GM12801 (cell line): ENCODE results near the gene MAP3K5.

ENCODE experiments used
- TF ChIP-seq, protein P1 (sequence below): IDR thresholded peaks from one replicate; pipeline ENCODE4 v1.5.1; 2011; ENCODE audit warnings: control low read depth; ENCODE audit not compliant: insufficient read length; ENCODE audit errors: extremely low read depth

MAP3K5 gene

DNA sequence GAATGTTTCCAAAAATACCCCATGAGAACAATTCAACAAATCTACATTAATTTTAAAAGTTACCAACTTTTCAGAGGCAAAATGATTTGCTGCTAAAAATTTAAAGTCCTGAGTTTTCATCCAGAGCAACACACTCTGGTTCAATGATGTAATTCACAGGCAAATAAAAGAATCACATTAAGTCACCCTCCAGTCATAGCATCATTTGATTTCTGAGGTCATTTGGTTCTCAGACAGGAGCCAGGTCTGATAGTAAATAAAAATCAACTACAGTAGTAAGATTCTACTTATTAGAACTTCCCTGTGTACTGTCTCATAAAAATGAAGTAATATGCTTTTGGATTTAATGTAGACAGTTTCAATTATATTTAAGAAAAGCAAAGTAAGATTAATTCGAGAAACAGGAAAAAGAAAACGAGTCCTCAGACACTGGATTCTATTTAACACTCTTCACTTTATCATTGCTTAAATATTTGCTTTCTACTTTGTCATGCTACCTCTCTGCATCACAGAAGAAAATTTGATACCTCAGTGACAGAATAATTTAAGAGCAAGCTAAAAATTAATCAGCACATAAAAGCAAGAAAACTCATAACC lies 267.8 kb downstream of the MAP3K5 start:
- TF ChIP-seq, protein P1, sequence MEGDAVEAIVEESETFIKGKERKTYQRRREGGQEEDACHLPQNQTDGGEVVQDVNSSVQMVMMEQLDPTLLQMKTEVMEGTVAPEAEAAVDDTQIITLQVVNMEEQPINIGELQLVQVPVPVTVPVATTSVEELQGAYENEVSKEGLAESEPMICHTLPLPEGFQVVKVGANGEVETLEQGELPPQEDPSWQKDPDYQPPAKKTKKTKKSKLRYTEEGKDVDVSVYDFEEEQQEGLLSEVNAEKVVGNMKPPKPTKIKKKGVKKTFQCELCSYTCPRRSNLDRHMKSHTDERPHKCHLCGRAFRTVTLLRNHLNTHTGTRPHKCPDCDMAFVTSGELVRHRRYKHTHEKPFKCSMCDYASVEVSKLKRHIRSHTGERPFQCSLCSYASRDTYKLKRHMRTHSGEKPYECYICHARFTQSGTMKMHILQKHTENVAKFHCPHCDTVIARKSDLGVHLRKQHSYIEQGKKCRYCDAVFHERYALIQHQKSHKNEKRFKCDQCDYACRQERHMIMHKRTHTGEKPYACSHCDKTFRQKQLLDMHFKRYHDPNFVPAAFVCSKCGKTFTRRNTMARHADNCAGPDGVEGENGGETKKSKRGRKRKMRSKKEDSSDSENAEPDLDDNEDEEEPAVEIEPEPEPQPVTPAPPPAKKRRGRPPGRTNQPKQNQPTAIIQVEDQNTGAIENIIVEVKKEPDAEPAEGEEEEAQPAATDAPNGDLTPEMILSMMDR: no peak

DNA sequence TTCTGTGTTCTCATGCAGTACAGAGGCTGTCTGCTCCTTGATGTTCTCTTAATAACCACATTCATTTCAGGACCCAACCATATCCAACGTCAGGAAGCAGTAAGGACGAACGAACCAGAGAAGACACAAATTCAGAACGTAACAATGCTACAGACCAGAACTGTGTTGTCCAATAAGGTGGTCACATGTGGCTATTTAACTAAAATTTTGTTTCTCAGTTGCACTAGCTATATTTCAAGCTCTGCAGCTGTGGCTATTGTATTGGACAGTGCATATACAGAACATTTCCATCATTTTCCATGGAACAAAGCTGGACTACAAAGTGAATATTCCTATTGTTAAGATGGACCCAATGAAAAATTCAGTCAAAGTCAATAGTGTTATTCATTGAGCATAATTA lies 269.1 kb downstream of the MAP3K5 start:
- TF ChIP-seq, protein P1: no peak

DNA sequence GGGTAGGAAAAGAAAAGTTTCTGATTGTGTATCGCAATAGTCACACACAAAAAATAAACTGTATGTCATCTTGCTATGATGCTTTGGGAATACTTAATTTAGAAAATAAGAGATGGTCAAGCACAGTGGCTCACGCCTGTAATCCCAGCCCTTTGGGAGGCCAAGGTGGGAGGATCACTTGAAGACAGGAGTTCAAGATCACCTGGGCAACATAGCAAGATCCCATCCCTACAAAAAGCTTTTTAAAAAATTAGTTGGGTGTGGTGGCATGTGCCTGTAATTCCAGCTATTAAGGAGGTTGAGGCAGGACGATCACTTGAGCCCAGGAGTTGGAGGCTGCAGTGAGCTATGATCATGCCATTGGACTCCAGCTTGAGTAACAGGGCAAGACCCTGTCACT lies 269.6 kb downstream of the MAP3K5 start:
- TF ChIP-seq, protein P1: no peak

DNA sequence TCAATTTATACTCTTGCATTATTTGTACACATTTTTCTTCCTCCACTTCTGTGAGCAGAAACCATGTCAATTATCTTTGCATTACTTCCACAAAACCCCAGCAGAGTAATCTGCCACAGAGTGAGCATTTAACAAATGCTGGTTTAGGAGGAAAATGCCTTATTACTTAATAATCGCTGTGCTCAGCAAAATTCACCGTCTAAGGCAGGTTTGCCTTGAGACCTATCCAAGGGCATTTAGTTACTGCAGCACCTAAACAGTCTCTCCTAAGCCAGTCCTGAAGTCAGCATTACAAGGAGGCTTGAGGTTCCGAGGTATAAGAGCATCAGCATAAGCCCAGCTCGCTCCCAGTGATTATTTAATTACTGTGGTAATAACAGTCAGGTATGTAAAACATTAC lies 270.4 kb downstream of the MAP3K5 start:
- TF ChIP-seq, protein P1: no peak

DNA sequence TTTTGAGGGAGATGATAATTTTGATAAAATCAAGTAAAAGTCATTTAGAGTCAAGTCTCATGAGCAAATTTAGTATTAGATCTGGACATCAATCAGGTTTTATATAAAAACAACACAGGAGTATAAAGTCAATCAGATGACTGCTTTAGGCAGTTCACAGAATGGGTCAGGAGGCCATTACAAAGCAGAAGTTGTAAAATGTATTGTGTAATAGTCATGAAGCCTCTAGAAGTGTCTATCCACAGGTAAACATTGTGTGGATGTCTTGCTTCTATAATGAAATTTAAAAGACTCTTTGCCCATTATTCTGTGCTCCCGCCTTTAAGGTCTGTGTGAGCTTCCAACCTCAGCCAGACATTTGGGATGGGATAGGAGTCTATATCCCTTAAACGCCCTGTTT lies 270.9 kb downstream of the MAP3K5 start:
- TF ChIP-seq, protein P1: no peak

DNA sequence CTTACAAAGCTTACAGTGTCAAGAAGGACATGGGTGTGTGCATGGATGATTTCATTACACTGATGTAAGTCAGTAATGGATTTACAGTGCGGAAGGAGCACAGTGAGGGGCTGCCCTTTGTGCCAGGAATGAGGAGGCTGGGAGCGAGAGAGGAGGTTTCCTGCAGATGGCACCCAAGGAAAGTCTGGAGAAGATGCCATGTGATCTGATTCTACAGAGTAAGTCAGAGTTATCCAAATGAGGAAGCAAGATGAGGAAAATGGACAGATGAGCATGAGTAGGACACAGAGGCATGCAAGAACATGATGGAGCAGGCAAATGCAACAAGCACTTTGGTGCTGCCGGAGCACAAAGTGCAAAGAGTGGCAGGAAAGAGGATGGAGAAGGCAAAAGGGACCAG lies 271.8 kb downstream of the MAP3K5 start:
- TF ChIP-seq, protein P1: no peak

DNA sequence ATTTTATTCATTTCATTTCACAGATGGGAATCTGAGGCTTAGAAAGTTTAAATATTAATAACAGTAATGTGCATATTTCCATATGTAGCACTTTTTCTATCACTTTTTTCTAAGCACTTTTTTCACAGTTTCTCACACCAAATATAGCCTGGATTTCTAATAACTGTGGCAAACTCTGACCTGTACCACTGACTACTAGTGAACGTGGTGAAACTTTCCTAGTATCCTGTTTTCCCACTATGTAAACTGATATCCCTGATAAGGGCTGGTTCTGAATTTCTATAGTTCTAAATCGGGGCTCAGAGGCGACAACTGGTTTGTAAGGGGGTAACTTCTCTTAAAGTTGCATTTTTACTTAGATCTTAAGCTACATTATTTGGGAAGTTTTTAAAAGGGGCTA lies 274.7 kb downstream of the MAP3K5 start:
- TF ChIP-seq, protein P1: no peak
